CMK (cell line): ENCODE measurements around the gene SLCO1B3.

Experiments
- DNase-seq: peaks from one replicate; pipeline ENCODE4 v3.0.0-alpha.2; 2010; ENCODE audit warnings: low read depth

Gene SLCO1B3

DNA sequence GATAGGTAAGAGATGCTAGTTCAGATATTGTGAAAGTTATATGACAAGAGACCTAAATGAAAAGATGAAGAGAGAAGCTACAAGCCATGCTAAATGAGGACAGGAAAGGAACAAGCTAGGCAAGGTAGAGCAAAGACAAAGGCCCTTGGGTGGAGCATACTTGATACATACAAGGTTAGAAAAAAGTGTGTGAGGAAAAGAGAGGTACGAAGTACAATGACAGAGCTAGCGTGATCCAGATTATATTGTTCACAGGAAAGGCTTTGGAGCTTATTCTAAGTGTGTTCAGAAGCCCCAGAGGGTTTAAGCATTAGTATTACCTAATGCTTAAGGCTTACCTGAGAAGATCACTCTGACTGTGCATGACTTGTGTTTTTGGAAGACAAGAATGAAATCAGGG, 75.0 kb downstream of the SLCO1B3 start:
- no peak for DNase-seq

GRCh38 chr12:20917269-20917668, 106.8 kb downstream of the SLCO1B3 start:
- DNase-seq, result no peak

- DNase-seq, result no peak
Observed at GRCh38 chr12:20917819-20918218, 107.3 kb downstream of the SLCO1B3 start.

DNA sequence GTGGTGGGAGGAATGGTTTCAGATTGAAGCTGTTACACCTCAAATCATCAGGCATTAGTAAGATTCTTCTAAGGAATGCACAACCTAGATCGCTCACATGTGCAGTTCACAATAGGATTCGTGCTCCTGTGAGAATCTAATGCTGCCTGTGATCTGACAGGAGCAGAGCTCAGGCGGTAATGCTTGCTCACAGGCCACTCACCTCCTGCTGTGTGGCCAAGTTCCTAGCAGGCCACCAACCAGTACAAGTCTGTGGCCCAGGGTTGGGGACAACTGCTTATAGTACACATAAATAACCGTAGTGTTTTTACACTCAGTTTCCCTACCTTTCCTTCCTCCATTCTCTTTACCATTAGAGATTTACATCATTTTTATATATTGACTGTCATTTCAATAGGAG, 121.4 kb downstream of the SLCO1B3 start:
- no peak for DNase-seq

DNA sequence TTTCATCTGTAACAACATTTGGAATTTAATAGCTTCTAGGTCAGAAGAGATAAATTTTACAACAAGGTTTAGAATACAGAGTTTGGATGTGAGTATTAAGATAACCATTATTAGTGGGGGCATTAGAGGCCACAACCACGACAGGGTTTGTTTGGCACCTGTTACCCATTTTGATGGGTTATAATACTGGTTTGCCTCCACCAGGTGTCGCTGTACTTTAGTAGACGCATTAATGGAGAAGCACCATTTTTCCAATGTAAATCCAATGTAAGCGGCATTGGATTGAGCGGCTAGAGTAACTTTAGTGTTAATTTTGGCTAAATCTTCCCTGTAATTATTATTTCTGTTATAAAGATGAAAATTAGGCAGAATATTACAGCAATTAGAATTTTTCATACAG, 136.2 kb downstream of the SLCO1B3 start:
- DNase-seq, result peak; percentile 2

- DNase-seq, result no peak
Observed at GRCh38 chr12:20950248-20950647, 139.7 kb downstream of the SLCO1B3 start.

- DNase-seq, result no peak
Observed at GRCh38 chr12:20963303-20963702, 152.8 kb downstream of the SLCO1B3 start.

- DNase-seq, result no peak
Observed at GRCh38 chr12:20963762-20964161, 153.3 kb downstream of the SLCO1B3 start.
